Central memory CD8-positive, alpha-beta T cell (primary cell): ENCODE data around the gene ACO2.

ENCODE experiments used
- ATAC-seq: fragments of 150-1000 bp; cut with Tn5 transposase; replicated peaks from 2 replicates; pipeline ENCODE4 v1.10.0; 2022; ENCODE audit warnings: mild to moderate bottlenecking, moderate FRiP score, moderate number of reproducible peaks; ENCODE audit not compliant: poor library complexity, severe bottlenecking; ENCODE audit errors: extremely low read depth
- DNase-seq, 2 donors: peaks; one replicate each; pipeline ENCODE4 v3.0.0; 2021; ENCODE audit warnings: low spot score in 2 of 2
- H3K27ac Mint-ChIP-seq: one replicate; pipeline ENCODE4 v1.8.0; 2022; ENCODE audit warnings: low read depth, mild to moderate bottlenecking, moderate library complexity, mixed read lengths
- H3K27me3 Mint-ChIP-seq: one replicate; pipeline ENCODE4 v1.8.0; 2022; ENCODE audit warnings: mixed read lengths
- H3K36me3 Mint-ChIP-seq: one replicate; pipeline ENCODE4 v1.8.0; 2022; ENCODE audit warnings: mild to moderate bottlenecking, moderate library complexity, mixed read lengths; ENCODE audit not compliant: insufficient read depth
- H3K4me1 Mint-ChIP-seq: one replicate; pipeline ENCODE4 v1.8.0; 2022; ENCODE audit warnings: mixed read lengths
- H3K4me3 Mint-ChIP-seq: one replicate; pipeline ENCODE4 v1.8.0; 2022; ENCODE audit warnings: mild to moderate bottlenecking, moderate library complexity, mixed read lengths
- H3K9me3 Mint-ChIP-seq: one replicate; pipeline ENCODE4 v1.8.0; 2022; ENCODE audit warnings: mixed read lengths

ACO2 gene

GRCh38 chr22:41524809-41525449 lies 56.0 kb downstream of the ACO2 start:
- H3K4me1 Mint-ChIP-seq, result no peaks in the 10 kb centered on the region
- ATAC-seq, result no peak
- DNase-seq, result peak in 1 of 2 donors; percentile 37
- H3K27me3 Mint-ChIP-seq, result no peaks in the 10 kb centered on the region
- peak overlapping the region; percentile 29 for H3K27ac Mint-ChIP-seq
- no peak overlapping the region for H3K4me3 Mint-ChIP-seq
- no peaks in the 10 kb centered on the region for H3K9me3 Mint-ChIP-seq
- peaks cover 23% of the 10 kb centered on the region for H3K36me3 Mint-ChIP-seq

GRCh38 chr22:41525450-41526225 lies 56.7 kb downstream of the ACO2 start:
- ATAC-seq (no peak), DNase-seq (no peak)
- no peaks in the 10 kb centered on the region for H3K4me1 Mint-ChIP-seq
- no peak overlapping the region for H3K4me3 Mint-ChIP-seq
- no peaks in the 10 kb centered on the region for H3K27me3 Mint-ChIP-seq
- peaks cover 25% of the 10 kb centered on the region for H3K36me3 Mint-ChIP-seq
- peak overlapping the region; percentile 41 for H3K27ac Mint-ChIP-seq
- H3K9me3 Mint-ChIP-seq, result no peaks in the 10 kb centered on the region

GRCh38 chr22:41526226-41526829 lies 57.4 kb downstream of the ACO2 start:
- Mint-ChIP-seq H3K36me3 (peaks cover 24% of the 10 kb centered on the region), H3K27ac (peak overlapping the region; percentile 41), H3K27me3 (no peaks in the 10 kb centered on the region), H3K9me3 (no peaks in the 10 kb centered on the region), H3K4me3 (no peak overlapping the region), H3K4me1 (no peaks in the 10 kb centered on the region)
- no peak for DNase-seq
- ATAC-seq, result no peak

- no peaks in the 10 kb centered on the region for H3K9me3 Mint-ChIP-seq
- H3K4me3 Mint-ChIP-seq, result no peak overlapping the region
- H3K27me3 Mint-ChIP-seq, result no peaks in the 10 kb centered on the region
- H3K27ac Mint-ChIP-seq, result no peak overlapping the region
- DNase-seq (peak; percentile 49 to 71), ATAC-seq (peak; percentile 69)
- no peaks in the 10 kb centered on the region for H3K4me1 Mint-ChIP-seq
- peaks cover 24% of the 10 kb centered on the region for H3K36me3 Mint-ChIP-seq
Measured at GRCh38 chr22:41526830-41527799, 58.2 kb downstream of the ACO2 start.

DNA sequence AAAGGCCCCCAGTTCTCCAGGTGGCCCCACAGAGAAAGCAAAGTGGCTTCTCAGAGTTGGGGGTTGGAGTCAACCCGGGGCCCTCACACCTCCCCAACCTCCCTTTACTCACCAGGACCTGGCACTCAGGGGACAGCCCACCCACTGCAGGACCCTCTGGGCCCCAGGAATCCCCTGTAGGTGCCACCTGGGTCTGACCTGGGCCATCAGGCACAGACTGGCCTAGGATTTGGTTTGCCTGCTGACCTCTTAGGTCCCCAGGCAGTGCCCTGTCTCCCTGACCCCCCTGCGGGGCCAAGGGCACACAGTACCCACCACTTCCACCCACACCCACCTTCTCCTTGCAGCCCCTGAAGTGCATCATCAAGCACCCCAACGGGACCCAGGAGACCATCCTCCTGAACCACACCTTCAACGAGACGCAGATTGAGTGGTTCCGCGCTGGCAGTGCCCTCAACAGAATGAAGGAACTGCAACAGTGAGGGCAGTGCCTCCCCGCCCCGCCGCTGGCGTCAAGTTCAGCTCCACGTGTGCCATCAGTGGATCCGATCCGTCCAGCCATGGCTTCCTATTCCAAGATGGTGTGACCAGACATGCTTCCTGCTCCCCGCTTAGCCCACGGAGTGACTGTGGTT lies 59.3 kb downstream of the ACO2 start:
- DNase-seq, result no peak
- Mint-ChIP-seq H3K27me3 (no peaks in the 10 kb centered on the region), H3K27ac (no peak overlapping the region), H3K36me3 (peaks cover 24% of the 10 kb centered on the region), H3K4me3 (no peak overlapping the region), H3K4me1 (no peaks in the 10 kb centered on the region), H3K9me3 (no peaks in the 10 kb centered on the region)
- ATAC-seq, result no peak

- no peaks in the 10 kb centered on the region for H3K27me3 Mint-ChIP-seq
- ATAC-seq (no peak), DNase-seq (no peak)
- H3K9me3 Mint-ChIP-seq, result no peaks in the 10 kb centered on the region
- H3K27ac Mint-ChIP-seq, result no peak overlapping the region
- H3K36me3 Mint-ChIP-seq, result peaks cover 26% of the 10 kb centered on the region
- H3K4me3 Mint-ChIP-seq, result no peak overlapping the region
- H3K4me1 Mint-ChIP-seq, result no peaks in the 10 kb centered on the region
Measured at GRCh38 chr22:41528938-41529561, 60.1 kb downstream of the ACO2 start.

DNA sequence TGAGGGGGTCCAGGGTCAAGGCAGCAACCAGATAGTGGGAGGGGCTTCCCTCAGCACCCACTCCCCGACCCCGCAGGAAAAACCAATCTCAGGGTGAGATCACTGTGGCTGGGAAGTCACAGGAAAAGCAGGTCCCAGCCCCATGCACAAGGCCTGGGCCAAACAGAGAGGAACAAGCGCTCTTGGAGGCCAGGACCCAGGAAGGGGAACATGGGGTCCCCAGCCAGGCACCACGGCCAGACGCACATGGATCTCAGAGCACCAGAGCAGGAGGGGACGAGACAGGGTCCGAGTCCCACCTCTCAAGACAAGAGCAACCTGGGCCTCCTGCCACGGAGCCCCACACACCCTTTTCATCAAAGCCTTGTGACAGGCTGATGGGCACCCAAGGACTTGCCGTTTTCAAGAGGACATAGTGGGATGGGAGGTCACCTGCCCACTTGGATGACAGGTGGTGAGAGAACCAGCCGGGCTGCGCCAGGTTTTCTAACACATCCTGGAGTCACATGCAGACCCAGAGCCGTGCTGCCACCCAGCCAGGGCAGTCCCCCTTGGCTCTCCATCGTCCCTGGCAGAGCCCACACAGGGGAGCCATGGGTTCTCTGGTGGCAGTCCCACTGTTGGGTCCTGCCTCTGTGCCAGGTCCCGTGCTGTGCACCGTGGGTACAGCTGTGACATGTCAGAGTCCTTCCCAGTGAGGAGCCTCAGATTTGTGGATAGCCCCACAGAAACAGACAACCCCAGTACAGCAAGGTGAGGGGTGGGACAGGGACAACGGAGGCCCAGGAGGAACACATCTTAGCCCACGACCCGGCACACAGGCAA lies 62.2 kb downstream of the ACO2 start:
- no peaks in the 10 kb centered on the region for H3K27me3 Mint-ChIP-seq
- peaks cover 23% of the 10 kb centered on the region for H3K36me3 Mint-ChIP-seq
- no peak for DNase-seq
- no peak for ATAC-seq
- no peaks in the 10 kb centered on the region for H3K9me3 Mint-ChIP-seq
- H3K27ac Mint-ChIP-seq, result peak overlapping the region; percentile 80
- H3K4me1 Mint-ChIP-seq, result peaks cover 4% of the 10 kb centered on the region
- H3K4me3 Mint-ChIP-seq, result no peak overlapping the region

GRCh38 chr22:41531715-41532477 lies 63.0 kb downstream of the ACO2 start:
- DNase-seq (no peak), ATAC-seq (no peak)
- H3K27me3 Mint-ChIP-seq, result no peaks in the 10 kb centered on the region
- no peak overlapping the region for H3K27ac Mint-ChIP-seq
- H3K4me3 Mint-ChIP-seq, result no peak overlapping the region
- no peaks in the 10 kb centered on the region for H3K9me3 Mint-ChIP-seq
- peaks cover 4% of the 10 kb centered on the region for H3K4me1 Mint-ChIP-seq
- peaks cover 20% of the 10 kb centered on the region for H3K36me3 Mint-ChIP-seq

DNA sequence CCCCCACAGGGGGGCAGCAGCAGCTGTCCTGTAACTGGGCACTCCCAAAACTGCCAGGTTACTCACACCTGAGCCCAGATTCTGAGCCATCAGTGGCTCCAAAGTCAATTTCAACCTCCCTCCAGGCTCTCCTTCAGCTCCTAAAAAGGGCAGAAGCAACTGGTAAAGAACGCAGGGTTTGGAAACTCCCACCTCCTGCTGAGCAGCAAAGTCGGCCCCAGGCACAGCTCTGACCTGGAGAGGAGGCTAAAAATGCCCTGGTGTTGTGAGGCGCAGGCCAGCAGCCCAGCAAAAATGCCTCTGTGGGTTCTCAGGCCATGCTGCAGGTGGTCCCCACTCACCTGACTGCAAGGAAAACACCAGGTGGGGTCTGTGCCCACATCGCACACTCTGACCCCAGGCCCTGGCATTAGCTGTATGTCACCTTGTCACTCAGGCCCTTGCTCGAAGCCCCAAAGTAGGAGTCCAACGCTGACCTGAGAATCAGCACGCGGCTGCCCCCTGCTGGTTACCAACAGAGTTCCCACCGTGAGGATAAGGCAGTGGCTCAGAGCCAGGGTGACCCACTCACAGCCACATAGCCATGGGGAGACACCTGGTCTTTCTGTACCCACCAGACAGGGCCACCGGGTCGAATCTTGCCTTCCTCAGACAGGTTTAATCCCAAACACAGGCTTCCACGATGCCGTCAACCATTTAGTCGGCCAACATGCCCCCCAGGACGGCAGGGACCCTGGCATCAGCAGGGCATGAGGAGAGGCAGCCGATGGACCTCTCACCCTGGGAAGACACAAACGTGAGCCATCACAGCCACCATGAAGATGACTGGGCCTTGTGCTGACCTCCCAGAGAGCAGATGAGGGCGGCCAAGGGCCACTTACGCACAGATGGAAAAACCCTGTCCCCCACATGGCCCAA lies 64.2 kb downstream of the ACO2 start:
- H3K27ac Mint-ChIP-seq, result peak overlapping the region; percentile 49
- H3K9me3 Mint-ChIP-seq, result no peaks in the 10 kb centered on the region
- DNase-seq (peak; percentile 37 to 54), ATAC-seq (peak; percentile 52)
- no peak overlapping the region for H3K4me3 Mint-ChIP-seq
- peaks cover 4% of the 10 kb centered on the region for H3K4me1 Mint-ChIP-seq
- no peaks in the 10 kb centered on the region for H3K27me3 Mint-ChIP-seq
- H3K36me3 Mint-ChIP-seq, result peaks cover 24% of the 10 kb centered on the region

GRCh38 chr22:41534219-41534618 lies 65.3 kb downstream of the ACO2 start:
- H3K9me3 Mint-ChIP-seq, result no peaks in the 10 kb centered on the region
- DNase-seq (no peak), ATAC-seq (no peak)
- peaks cover 19% of the 10 kb centered on the region for H3K36me3 Mint-ChIP-seq
- H3K4me1 Mint-ChIP-seq, result peaks cover 4% of the 10 kb centered on the region
- no peak overlapping the region for H3K4me3 Mint-ChIP-seq
- H3K27ac Mint-ChIP-seq, result no peak overlapping the region
- no peaks in the 10 kb centered on the region for H3K27me3 Mint-ChIP-seq
